Astrocyte (in vitro differentiated cells and primary cell): Measurements from ENCODE around the gene LYPD6. TPM values are rescaled to one million over a fixed set of nuclear protein-coding genes. Genes with fewer than 3 reads are reported as not detected.

Experiments
- DNase-seq: peaks from one replicate; pipeline ENCODE4 v3.0.0-alpha.2; 2010; ENCODE audit warnings: low read depth
- FAIRE-seq: peaks from 2 replicates; lab custom pipeline; 2011; peaks lifted over from hg19 to GRCh38; lab: Jason Lieb, UNC
- H2AFZ ChIP-seq: 2 replicates; pipeline ENCODE4 v1.6.0; 2012; ENCODE audit warnings: low read depth, low read length, inconsistent platforms
- H3K27ac ChIP-seq: 2 replicates; pipeline ENCODE4 v1.5.1; 2011; ENCODE audit warnings: low read depth, low read length, inconsistent platforms
- H3K27me3 ChIP-seq: 2 replicates; pipeline ENCODE4 v1.6.0; 2011; ENCODE audit warnings: low read length, inconsistent platforms; ENCODE audit not compliant: insufficient read depth
- H3K36me3 ChIP-seq: 2 replicates; pipeline ENCODE4 v1.5.1; 2011; ENCODE audit warnings: low read length, inconsistent platforms; ENCODE audit not compliant: insufficient read depth
- H3K4me1 ChIP-seq: 2 replicates; pipeline ENCODE4 v1.5.1; 2011; ENCODE audit warnings: low read length, inconsistent platforms; ENCODE audit not compliant: insufficient read depth
- H3K4me2 ChIP-seq: 2 replicates; pipeline ENCODE4 v1.6.0; 2012; ENCODE audit warnings: low read length, inconsistent platforms
- H3K4me3 ChIP-seq: 2 replicates; pipeline ENCODE4 v1.5.1; 2011; ENCODE audit warnings: low read depth, mild to moderate bottlenecking, low read length, inconsistent platforms; ENCODE audit not compliant: insufficient read depth
- H3K79me2 ChIP-seq: 2 replicates; pipeline ENCODE4 v1.6.0; 2012; ENCODE audit warnings: mild to moderate bottlenecking, low read length, inconsistent platforms; ENCODE audit not compliant: insufficient read depth
- H3K9ac ChIP-seq: 2 replicates; pipeline ENCODE4 v1.6.0; 2012; ENCODE audit warnings: mild to moderate bottlenecking, low read length, inconsistent platforms
- H3K9me3 ChIP-seq: 2 replicates; pipeline ENCODE4 v1.5.1; 2012; ENCODE audit warnings: low read depth, mild to moderate bottlenecking, low read length, inconsistent platforms; ENCODE audit not compliant: insufficient read depth
- H4K20me1 ChIP-seq: 2 replicates; pipeline ENCODE4 v1.6.0; 2012; ENCODE audit warnings: low read length, inconsistent platforms; ENCODE audit not compliant: insufficient read depth
- H3K27ac Mint-ChIP-seq: one replicate; pipeline ENCODE4 v1.8.0; 2021; ENCODE audit warnings: mild to moderate bottlenecking, mixed read lengths; ENCODE audit not compliant: unreplicated experiment
- H3K27me3 Mint-ChIP-seq: one replicate; pipeline ENCODE4 v1.8.0; 2021; ENCODE audit warnings: low read depth, mixed read lengths; ENCODE audit not compliant: unreplicated experiment
- H3K36me3 Mint-ChIP-seq: one replicate; pipeline ENCODE4 v1.8.0; 2021; ENCODE audit warnings: low read depth, mixed read lengths; ENCODE audit not compliant: unreplicated experiment
- H3K4me1 Mint-ChIP-seq: one replicate; pipeline ENCODE4 v1.8.0; 2021; ENCODE audit warnings: low read depth, mixed read lengths; ENCODE audit not compliant: unreplicated experiment
- H3K4me3 Mint-ChIP-seq: one replicate; pipeline ENCODE4 v1.8.0; 2021; ENCODE audit warnings: mild to moderate bottlenecking, moderate library complexity, mixed read lengths; ENCODE audit not compliant: unreplicated experiment
- H3K9me3 Mint-ChIP-seq: one replicate; pipeline ENCODE4 v1.8.0; 2021; ENCODE audit warnings: mild to moderate bottlenecking, mixed read lengths; ENCODE audit not compliant: unreplicated experiment
- EZH2 ChIP-seq: IDR thresholded peaks from 2 replicates; pipeline ENCODE4 v1.6.1; 2012; ENCODE audit warnings: mild to moderate bottlenecking, low read length, inconsistent platforms; ENCODE audit not compliant: insufficient read depth
- total RNA-seq: library from RNA; stranded (reverse); gene quantifications from 2 replicates; pipeline ENCODE4 v1.2.1, GENCODE V29; 2021
- TF ChIP-seq, protein P1 (sequence below): IDR thresholded peaks from 2 replicates; pipeline ENCODE4 v1.5.1; 2011; ENCODE audit warnings: low read depth, mild to moderate bottlenecking, inconsistent platforms, low read length, moderate library complexity; ENCODE audit not compliant: insufficient read depth

Gene LYPD6
- total RNA-seq, 1 donor from 2014 or later, result 1.4 TPM

DNA sequence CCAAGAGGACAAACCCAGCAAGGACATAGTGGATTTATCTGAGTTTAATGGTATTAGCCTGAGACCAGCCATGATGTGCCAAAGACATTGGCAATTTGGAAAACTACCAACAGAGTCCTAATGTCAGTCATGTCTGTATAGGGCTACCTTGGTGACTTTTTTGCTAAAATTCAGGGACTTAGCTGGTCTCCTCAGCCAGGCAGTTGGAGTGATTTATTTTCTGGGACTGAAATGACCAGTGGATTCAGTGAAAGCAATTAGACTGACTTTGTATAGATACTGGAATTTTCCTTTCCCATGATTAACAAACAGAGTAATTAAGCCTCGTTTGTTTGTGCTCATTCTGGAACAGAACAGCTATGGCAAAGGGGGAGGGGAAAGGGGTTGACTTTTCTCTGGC is 55.0 kb downstream of the LYPD6 start:
- H3K9me3 ChIP-seq, result peaks cover 3% of the 10 kb centered on the region
- no peaks in the 10 kb centered on the region for H3K4me1 ChIP-seq
- no peak for TF ChIP-seq EZH2
- TF ChIP-seq, protein P1, sequence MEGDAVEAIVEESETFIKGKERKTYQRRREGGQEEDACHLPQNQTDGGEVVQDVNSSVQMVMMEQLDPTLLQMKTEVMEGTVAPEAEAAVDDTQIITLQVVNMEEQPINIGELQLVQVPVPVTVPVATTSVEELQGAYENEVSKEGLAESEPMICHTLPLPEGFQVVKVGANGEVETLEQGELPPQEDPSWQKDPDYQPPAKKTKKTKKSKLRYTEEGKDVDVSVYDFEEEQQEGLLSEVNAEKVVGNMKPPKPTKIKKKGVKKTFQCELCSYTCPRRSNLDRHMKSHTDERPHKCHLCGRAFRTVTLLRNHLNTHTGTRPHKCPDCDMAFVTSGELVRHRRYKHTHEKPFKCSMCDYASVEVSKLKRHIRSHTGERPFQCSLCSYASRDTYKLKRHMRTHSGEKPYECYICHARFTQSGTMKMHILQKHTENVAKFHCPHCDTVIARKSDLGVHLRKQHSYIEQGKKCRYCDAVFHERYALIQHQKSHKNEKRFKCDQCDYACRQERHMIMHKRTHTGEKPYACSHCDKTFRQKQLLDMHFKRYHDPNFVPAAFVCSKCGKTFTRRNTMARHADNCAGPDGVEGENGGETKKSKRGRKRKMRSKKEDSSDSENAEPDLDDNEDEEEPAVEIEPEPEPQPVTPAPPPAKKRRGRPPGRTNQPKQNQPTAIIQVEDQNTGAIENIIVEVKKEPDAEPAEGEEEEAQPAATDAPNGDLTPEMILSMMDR, result no peak
- H3K4me3 Mint-ChIP-seq, result no peak overlapping the region
- H3K9me3 Mint-ChIP-seq, result peaks cover 3% of the 10 kb centered on the region
- no peaks in the 10 kb centered on the region for H3K36me3 Mint-ChIP-seq
- H3K36me3 ChIP-seq, result no peaks in the 10 kb centered on the region
- no peak overlapping the region for H3K4me2 ChIP-seq
- no peaks in the 10 kb centered on the region for H3K79me2 ChIP-seq
- H3K27ac Mint-ChIP-seq, result no peak overlapping the region
- no peak overlapping the region for H3K9ac ChIP-seq
- H3K27me3 ChIP-seq, result no peaks in the 10 kb centered on the region
- no peaks in the 10 kb centered on the region for H4K20me1 ChIP-seq
- no peaks in the 10 kb centered on the region for H3K27me3 Mint-ChIP-seq
- no peak for FAIRE-seq
- H3K4me3 ChIP-seq, result no peak overlapping the region
- DNase-seq, result no peak
- no peak overlapping the region for H3K27ac ChIP-seq
- H2AFZ ChIP-seq, result no peak overlapping the region
- H3K4me1 Mint-ChIP-seq, result peaks cover 13% of the 10 kb centered on the region

DNA sequence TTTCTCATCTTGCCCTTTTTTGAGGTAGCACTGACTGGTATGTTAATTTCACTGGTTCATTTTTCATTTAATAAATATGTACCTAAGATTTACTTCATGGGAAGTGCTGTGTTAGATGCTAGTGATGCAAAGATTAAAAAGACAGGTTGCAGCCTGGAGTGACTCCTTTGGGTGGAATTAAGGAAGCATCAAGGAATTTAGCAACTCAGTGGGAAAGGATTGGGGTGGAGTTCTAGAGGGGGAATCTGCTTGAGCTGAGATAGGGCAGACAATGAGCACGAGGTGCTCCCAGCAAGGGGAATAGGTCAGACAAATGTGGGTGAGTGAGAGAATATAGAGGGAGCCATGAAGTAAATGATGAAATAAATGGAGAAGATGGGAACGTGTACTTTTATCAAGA is 57.0 kb downstream of the LYPD6 start:
- H4K20me1 ChIP-seq, result no peaks in the 10 kb centered on the region
- no peak for DNase-seq
- no peaks in the 10 kb centered on the region for H3K27me3 ChIP-seq
- no peaks in the 10 kb centered on the region for H3K4me1 ChIP-seq
- no peaks in the 10 kb centered on the region for H3K79me2 ChIP-seq
- H3K4me3 ChIP-seq, result no peak overlapping the region
- no peaks in the 10 kb centered on the region for H3K27me3 Mint-ChIP-seq
- H3K4me1 Mint-ChIP-seq, result peaks cover 13% of the 10 kb centered on the region
- H3K4me3 Mint-ChIP-seq, result no peak overlapping the region
- H3K27ac ChIP-seq, result no peak overlapping the region
- H3K36me3 ChIP-seq, result no peaks in the 10 kb centered on the region
- peaks cover 3% of the 10 kb centered on the region for H3K9me3 Mint-ChIP-seq
- no peak overlapping the region for H3K27ac Mint-ChIP-seq
- H3K9ac ChIP-seq, result no peak overlapping the region
- H3K9me3 ChIP-seq, result no peaks in the 10 kb centered on the region
- H3K4me2 ChIP-seq, result no peak overlapping the region
- FAIRE-seq, result no peak
- TF ChIP-seq, protein P1, result no peak
- TF ChIP-seq EZH2, result no peak
- H3K36me3 Mint-ChIP-seq, result no peaks in the 10 kb centered on the region
- no peak overlapping the region for H2AFZ ChIP-seq

DNA sequence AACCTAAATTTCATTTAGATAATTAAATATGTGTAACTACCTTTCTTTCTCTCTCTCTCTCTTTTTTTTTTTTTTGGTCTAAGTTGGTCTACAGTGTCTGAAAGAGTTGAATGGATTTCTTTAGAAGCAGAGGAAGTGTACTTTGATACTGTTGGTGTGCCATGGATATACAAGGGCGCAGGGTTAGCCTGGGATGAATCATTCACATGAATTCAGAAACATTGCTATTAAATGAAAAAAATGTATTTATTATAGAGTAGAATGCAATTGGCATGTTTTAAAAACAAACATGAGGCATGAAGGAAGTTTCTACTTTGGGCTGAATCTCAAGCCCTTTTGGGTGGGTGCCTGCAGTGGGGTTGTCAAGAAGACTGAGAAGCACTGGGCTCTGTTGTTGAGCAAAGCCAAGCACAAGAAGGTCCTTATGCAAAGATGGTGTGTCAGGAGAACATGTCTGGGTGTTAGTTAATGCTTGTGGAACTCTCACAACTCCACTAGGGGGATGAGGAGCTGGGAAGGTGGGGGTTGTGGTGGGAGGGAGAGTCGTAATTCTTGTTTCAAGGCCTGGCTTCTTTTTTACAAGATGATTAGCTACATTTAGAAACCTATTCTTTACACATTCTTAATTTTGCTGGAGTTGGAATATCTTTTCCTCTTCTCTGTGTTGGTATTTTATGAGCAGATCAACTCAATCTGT is 57.9 kb downstream of the LYPD6 start:
- no peaks in the 10 kb centered on the region for H3K4me1 ChIP-seq
- Mint-ChIP-seq H3K4me1 (peaks cover 11% of the 10 kb centered on the region), H3K9me3 (peaks cover 3% of the 10 kb centered on the region), H3K36me3 (no peaks in the 10 kb centered on the region), H3K4me3 (no peak overlapping the region), H3K27ac (no peak overlapping the region), H3K27me3 (no peaks in the 10 kb centered on the region)
- no peak for FAIRE-seq
- no peak overlapping the region for H3K9ac ChIP-seq
- no peaks in the 10 kb centered on the region for H3K36me3 ChIP-seq
- H3K27ac ChIP-seq, result no peak overlapping the region
- H3K79me2 ChIP-seq, result no peaks in the 10 kb centered on the region
- TF ChIP-seq EZH2, result no peak
- TF ChIP-seq, protein P1, result no peak
- H3K27me3 ChIP-seq, result no peaks in the 10 kb centered on the region
- H4K20me1 ChIP-seq, result no peaks in the 10 kb centered on the region
- no peak overlapping the region for H2AFZ ChIP-seq
- no peaks in the 10 kb centered on the region for H3K9me3 ChIP-seq
- H3K4me2 ChIP-seq, result no peak overlapping the region
- no peak overlapping the region for H3K4me3 ChIP-seq
- no peak for DNase-seq
